Parathyroid adenoma (tissue), 2 donors: ENCODE data around the gene CNTN4.

ENCODE experiments used
- H2AFZ ChIP-seq: fragments of 300-600 bp; sonication (generic); one replicate; pipeline ENCODE4 v1.7.0; 2017; ENCODE audit warnings: antibody characterized with exemption, mild to moderate bottlenecking
- H3K27ac ChIP-seq: fragments of 300-600 bp; sonication (generic); one replicate; pipeline ENCODE4 v1.7.0; 2017
- H3K27me3 ChIP-seq: fragments of 300-600 bp; sonication (generic); one replicate; pipeline ENCODE4 v1.7.0; 2017; ENCODE audit warnings: low read length; ENCODE audit not compliant: control insufficient read depth, insufficient read depth
- H3K36me3 ChIP-seq: fragments of 300-600 bp; sonication (generic); one replicate; pipeline ENCODE4 v1.7.0; 2017; ENCODE audit warnings: low read length; ENCODE audit not compliant: control insufficient read depth, insufficient read depth
- H3K4me1 ChIP-seq: fragments of 300-600 bp; sonication (generic); one replicate; pipeline ENCODE4 v1.7.0; 2017; ENCODE audit warnings: control low read depth
- H3K4me2 ChIP-seq: fragments of 300-600 bp; sonication (generic); one replicate; pipeline ENCODE4 v1.7.0; 2017; ENCODE audit warnings: low read length
- H3K4me3 ChIP-seq: fragments of 300-600 bp; sonication (generic); one replicate; pipeline ENCODE4 v1.7.0; 2017; ENCODE audit warnings: low read depth, low read length
- H3K79me2 ChIP-seq: fragments of 300-600 bp; sonication (generic); one replicate; pipeline ENCODE4 v1.7.0; 2017; ENCODE audit warnings: control low read depth
- H3K9ac ChIP-seq: fragments of 300-600 bp; sonication (generic); one replicate; pipeline ENCODE4 v1.7.0; 2017; ENCODE audit warnings: mild to moderate bottlenecking
- H3K9me3 ChIP-seq: fragments of 300-600 bp; sonication (generic); one replicate; pipeline ENCODE4 v1.7.0; 2017; ENCODE audit warnings: low read length; ENCODE audit not compliant: control insufficient read depth
- CTCF ChIP-seq: fragments of 300-600 bp; sonication (generic); IDR thresholded peaks from one replicate; pipeline ENCODE4 v1.7.0; 2017; ENCODE audit warnings: antibody characterized with exemption, mild to moderate bottlenecking
- donor health status: primary hyperparathyroidism.

The CNTN4 gene

GRCh38 chr3:3074551-3075257 is 976.0 kb downstream of the CNTN4 start:
- no peak overlapping the region for H3K4me3 ChIP-seq
- H3K79me2 ChIP-seq = no peaks in the 10 kb centered on the region
- H3K27me3 ChIP-seq = no peaks in the 10 kb centered on the region
- no peak overlapping the region for H3K4me2 ChIP-seq
- H3K36me3 ChIP-seq = no peaks in the 10 kb centered on the region
- no peak overlapping the region for H3K9ac ChIP-seq
- H3K9me3 ChIP-seq = no peaks in the 10 kb centered on the region
- H3K4me1 ChIP-seq = no peaks in the 10 kb centered on the region
- no peak overlapping the region for H3K27ac ChIP-seq
- no peak for TF ChIP-seq CTCF
- no peak overlapping the region for H2AFZ ChIP-seq

GRCh38 chr3:3080309-3080708 is 981.6 kb downstream of the CNTN4 start:
- H3K27me3 ChIP-seq = no peaks in the 10 kb centered on the region
- H3K79me2 ChIP-seq = no peaks in the 10 kb centered on the region
- TF ChIP-seq CTCF = no peak

GRCh38 chr3:3081381-3082233 is 982.9 kb downstream of the CNTN4 start:
- no peaks in the 10 kb centered on the region for H3K4me1 ChIP-seq
- TF ChIP-seq CTCF = no peak
- H3K4me2 ChIP-seq = no peak overlapping the region
- no peak overlapping the region for H3K27ac ChIP-seq
- H3K9me3 ChIP-seq = no peaks in the 10 kb centered on the region
- H2AFZ ChIP-seq = no peak overlapping the region
- H3K27me3 ChIP-seq = no peaks in the 10 kb centered on the region
- H3K4me3 ChIP-seq = no peak overlapping the region
- no peaks in the 10 kb centered on the region for H3K36me3 ChIP-seq
- no peak overlapping the region for H3K9ac ChIP-seq
- no peaks in the 10 kb centered on the region for H3K79me2 ChIP-seq

More at GRCh38 chr3:3080309-3080708, 981.6 kb downstream of the CNTN4 start:
- H3K27ac ChIP-seq = no peak overlapping the region
- H2AFZ ChIP-seq = no peak overlapping the region
- H3K4me1 ChIP-seq = no peaks in the 10 kb centered on the region
- H3K4me2 ChIP-seq = no peak overlapping the region
- H3K4me3 ChIP-seq = no peak overlapping the region
- H3K9me3 ChIP-seq = no peaks in the 10 kb centered on the region
- no peak overlapping the region for H3K9ac ChIP-seq
- no peaks in the 10 kb centered on the region for H3K36me3 ChIP-seq

GRCh38 chr3:3082234-3082924 is 983.7 kb downstream of the CNTN4 start:
- Histone ChIP-seq H3K9me3 (no peaks in the 10 kb centered on the region), H3K79me2 (no peaks in the 10 kb centered on the region), H3K27me3 (no peaks in the 10 kb centered on the region), H3K4me3 (no peak overlapping the region), H3K4me1 (no peaks in the 10 kb centered on the region), H3K36me3 (no peaks in the 10 kb centered on the region), H3K27ac (no peak overlapping the region), H3K9ac (no peak overlapping the region), H3K4me2 (no peak overlapping the region), H2AFZ (no peak overlapping the region)
- TF ChIP-seq CTCF = no peak
